Activated effector memory CD4-positive, alpha-beta T cell treated with anti-CD3 and anti-CD28 coated beads, Interleukin-2, amount 50 U/mL, for 16 hours (primary cell): ENCODE data around the gene WDR19.
"Not testable (repeated sequence)": the region's sequence is repeated elsewhere in the genome, so short reads cannot be mapped to it uniquely, and the experiment has no call there.

Source experiments
- DNase-seq: peaks from one replicate; pipeline ENCODE4 v3.0.0-alpha.2; 2020

Gene WDR19

DNA sequence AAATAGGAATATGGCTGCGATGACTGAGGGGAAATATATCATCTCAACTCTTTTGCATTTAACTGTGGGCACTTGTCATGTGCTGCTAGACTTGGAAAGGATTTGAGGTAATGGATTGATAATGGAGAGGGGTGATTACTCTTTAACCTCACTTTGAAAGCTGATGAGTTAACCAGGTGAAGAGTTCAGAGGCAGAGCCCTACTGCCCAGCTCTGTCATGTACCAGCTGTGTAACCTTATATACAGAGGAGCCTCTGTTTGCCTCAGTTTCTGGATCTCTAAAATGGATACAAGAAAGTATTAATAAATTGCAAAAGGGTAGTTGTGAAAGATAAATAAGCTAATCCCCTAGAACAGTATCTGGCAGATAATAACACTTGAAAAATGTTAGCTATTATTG lies 51.5 kb downstream of the WDR19 start:
- DNase-seq = no peak

DNA sequence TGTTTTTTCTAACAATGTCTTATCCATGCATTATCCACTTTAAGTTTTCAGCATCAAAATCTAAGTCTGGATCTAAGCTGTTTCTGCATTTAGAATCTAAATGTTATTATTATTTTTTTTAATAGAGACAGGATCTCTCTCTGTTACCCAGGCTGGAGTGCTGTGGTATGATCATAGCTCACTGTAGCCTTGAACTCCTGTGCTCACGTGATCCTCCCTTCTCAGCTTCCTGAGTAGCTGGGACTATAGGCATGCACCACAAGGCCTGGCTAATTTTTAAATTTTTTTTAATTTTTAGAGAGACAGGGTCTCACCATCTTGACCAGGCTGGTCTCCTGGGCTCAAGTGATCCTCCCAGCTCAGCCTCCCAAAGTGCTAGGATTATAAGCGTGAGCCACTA lies 52.7 kb downstream of the WDR19 start:
- no peak for DNase-seq

DNA sequence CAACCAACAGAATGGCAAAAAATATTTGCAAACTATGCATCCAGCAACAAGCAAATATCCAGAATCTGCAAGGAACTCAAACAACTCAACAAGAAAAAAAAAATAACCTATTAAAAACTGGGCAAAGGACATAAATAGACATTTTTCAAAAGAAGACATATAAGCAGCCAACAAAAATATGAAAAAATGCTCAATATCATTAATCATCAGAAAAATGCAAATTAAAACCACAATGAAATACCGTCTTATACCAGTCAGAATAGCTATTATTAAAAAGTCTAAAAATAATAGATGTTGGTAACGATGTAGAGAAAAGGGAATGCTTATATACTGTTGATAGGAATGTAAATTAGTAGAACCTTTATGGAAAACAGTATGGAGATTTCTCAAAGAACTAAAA lies 53.4 kb downstream of the WDR19 start:
- no peak for DNase-seq

GRCh38 chr4:39237179-39237578 lies 54.9 kb downstream of the WDR19 start:
- DNase-seq = no peak

GRCh38 chr4:39243462-39243861 lies 61.1 kb downstream of the WDR19 start:
- no peak for DNase-seq

GRCh38 chr4:39255266-39255665 lies 72.9 kb downstream of the WDR19 start:
- no peak for DNase-seq

DNA sequence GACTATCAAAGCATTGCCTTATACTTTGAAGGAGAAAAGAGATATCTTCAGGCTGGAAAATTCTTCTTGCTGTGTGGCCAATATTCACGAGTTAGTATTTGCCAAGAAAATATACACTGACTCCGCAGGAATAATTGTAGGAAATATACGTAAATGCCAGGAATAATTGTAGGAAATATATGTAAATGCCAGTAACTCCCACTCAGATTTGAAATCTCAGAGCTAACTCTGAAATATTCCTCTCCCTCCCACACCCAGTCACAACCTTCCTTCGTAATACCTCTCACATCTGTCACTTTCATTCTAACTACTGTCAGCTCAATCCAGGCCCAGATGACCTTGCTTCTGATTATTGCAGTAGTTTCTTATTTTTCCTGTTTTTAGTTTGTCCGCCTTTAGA lies 73.5 kb downstream of the WDR19 start:
- DNase-seq = no peak

DNA sequence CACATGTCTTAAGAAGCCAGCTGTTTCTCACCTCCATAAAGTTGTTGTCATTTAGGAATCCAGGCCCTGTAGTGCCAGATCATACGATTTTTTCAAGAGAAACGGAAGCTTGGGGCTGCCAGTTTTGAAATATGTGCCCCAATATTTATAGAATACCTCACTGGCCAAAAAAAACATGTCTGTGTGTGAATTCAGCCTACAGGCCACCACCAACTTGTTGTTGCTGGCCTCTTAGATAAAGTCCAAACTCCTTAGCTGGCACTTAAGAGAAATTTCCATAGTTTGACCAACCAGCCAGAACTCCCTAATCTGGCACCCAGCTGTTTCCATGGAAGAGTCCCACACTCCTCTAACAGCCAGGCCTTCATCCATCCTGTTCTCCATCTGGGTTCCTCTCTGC lies 74.1 kb downstream of the WDR19 start:
- DNase-seq = no peak

DNA sequence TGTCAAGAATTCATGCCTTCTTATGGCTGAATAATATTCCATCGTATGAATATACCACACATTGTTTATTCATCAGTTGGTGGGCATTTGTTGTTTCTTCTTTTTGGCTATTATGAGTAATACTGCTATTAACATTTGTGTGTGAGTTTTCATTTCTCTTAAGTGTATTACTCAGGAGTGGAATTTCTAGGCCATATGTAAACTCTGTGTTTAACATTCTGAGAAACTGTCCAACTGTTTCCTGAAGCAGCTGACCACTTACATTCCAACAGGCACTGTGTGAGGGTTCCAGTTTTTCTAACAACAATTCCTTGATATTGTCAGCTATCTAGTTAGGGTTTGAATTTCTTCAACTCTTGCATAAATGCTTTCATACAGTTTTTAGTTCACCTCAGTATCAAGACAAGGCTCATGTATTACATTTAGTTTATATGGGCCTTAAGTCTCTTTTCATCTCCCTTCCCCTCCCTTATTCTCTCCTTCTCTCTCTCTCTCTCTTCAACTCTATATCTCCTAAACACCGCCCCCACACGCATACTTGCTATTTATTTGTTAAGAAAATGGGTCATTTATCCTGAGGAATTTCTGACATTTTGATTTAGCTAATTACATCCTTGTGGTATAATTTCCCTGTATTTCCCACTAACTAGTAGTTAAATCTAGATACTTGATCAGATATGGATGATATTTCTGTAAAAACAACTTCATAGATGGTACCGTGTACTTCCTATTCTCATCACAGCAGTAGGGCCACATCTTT lies 77.4 kb downstream of the WDR19 start:
- DNase-seq = no peak

DNA sequence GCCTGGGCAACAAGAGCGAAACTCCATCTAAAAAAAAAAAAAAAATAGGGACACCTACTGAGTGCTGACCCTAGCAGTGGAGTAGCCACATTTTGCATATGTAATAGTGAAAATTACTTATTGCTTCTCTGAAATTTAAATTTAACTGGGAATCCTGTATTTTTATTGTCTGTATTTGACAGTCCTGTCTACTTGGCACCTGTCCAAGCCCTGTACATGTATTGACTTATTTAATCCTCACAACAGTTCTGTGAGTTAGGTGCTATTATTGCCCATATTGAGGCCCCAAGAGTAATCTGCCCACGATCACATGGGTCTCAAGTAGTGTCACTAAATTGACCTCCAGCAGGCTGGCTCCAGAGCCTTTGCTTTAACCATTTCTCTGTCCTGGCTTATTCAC lies 81.6 kb downstream of the WDR19 start:
- DNase-seq = no peak

- no peak for DNase-seq
These were observed 92.2 kb downstream of the WDR19 start for GRCh38 chr4:39274503-39274902.

DNA sequence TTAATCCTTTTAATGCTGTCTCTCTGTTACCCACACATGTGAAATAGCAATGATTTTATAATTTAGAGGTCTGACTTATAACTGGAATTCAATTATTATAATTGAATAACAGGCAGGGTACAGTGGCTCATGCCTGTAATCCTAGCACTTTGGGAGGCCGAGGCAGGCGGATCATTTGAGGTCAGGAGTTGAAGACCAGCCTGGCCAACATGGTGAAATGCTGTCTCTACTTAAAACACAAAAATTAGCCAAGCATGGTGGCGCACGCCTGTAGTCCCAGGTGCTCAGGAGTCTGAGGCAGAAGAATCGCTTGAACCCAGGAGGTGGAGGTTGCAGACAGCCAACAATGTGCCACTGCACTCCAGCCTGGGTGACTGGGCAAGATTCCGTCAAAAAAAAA lies 95.3 kb downstream of the WDR19 start:
- DNase-seq = not testable (repeated sequence)

GRCh38 chr4:39278476-39278875 lies 96.1 kb downstream of the WDR19 start:
- DNase-seq = no peak

- no peak for DNase-seq
These were observed 97.1 kb downstream of the WDR19 start for GRCh38 chr4:39279416-39279815.

DNA sequence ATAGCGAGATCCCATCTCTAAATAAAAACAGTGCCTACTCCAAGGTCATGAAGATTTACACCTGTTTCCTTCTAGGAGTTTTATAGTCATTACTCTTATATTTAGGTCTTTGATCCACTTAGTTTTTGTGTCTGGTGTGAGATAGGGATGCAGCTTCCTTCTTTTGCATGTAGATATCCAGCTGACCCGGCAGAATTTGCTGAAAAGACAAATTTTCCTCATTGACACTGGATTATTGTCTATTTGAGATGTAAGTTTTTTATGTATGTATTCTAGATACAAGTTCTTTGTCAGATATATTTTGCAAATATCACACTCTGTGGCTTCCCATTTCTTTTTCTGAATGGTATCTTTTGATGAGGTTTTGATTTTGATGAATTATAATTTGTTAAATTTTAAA lies 98.4 kb downstream of the WDR19 start:
- no peak for DNase-seq

DNA sequence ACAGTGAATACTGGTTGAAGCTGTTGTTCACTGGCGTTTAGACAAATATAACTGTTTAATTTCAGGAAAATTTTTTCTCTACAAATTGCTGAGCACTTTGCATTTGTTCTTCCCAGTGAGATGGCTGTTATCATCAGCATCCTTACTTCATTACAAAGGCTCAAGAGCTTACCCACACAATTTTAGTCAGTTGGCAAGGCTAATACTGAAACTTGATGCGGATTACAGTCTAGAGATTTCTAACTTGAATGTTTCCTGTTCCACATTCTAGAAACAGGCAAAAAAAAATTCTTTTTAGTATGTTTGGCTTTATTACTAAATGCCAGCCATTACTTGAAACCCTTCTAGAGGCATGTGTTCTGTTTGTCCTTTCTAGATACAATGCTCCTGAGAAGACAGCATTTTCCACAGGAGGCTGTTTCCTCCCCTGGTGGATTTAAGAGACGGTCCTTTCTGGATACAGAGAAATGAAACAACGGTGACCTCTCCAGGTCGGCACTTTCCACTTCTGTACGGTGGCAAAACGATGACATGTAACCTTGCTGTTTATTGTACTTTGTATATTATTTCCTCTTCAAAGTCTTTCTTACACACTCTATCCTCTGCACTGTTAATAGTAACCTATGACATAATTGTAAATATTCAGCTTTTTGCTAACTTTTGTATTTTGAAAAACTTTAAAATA lies 102.9 kb downstream of the WDR19 start:
- no peak for DNase-seq

DNA sequence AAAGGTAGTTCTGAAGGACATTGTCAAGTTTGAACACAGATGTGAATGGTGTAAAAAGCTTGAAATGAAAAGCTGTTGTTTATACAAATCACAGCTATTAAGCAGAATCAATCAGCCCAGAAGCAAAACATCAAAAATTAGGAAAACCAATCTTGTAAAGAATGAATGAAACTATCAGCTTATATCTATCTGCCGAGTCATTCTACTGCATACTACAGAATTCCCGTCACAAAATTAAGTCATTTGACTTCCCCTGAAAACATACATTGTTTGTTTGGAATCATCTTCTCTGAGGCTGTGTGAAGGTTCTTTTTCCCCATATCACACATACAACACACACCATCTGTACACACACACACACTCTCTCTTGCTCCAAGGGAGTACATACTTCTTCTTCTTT lies 103.5 kb downstream of the WDR19 start:
- DNase-seq = no peak

DNA sequence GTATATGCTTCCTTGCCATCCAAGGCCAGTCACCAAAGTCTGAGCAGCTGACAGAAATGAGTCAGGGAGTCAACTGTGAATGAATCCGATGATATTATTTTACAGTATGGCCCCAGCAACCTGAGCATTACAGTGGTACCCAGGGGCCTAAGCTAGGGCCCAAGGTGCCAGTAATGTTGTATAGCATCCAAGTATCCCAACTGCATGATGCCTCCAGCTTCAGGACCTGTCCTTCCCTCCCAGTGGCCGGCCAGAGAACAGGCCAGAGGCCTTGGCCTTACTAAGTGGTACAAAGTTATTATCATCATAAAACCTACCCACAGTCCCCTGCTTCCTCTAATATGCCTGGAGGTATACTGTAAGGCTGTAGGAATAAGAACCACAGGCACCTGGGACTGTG lies 103.9 kb downstream of the WDR19 start:
- DNase-seq = no peak

DNA sequence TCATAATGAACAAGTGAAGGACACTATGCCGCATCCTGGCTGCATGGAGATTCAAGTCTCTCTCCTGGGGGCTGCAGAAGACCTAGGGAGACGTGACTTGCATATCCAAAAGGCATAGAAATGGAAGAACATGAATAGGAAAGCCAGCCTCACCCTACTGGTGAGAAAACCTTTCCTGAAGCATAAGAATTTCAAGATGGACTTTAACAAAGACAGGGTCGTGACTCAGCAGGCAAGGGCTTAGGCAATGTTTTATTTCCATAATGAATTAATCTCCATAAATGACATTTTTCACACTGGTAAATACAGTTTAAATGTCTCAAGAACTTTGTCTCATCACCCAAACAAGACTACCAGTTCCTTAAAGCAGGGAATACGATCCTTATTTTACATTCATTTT lies 104.9 kb downstream of the WDR19 start:
- no peak for DNase-seq

- no peak for DNase-seq
These were observed 109.4 kb downstream of the WDR19 start for GRCh38 chr4:39291686-39292085.

GRCh38 chr4:39292433-39292832 lies 110.1 kb downstream of the WDR19 start:
- not testable (repeated sequence) for DNase-seq

DNA sequence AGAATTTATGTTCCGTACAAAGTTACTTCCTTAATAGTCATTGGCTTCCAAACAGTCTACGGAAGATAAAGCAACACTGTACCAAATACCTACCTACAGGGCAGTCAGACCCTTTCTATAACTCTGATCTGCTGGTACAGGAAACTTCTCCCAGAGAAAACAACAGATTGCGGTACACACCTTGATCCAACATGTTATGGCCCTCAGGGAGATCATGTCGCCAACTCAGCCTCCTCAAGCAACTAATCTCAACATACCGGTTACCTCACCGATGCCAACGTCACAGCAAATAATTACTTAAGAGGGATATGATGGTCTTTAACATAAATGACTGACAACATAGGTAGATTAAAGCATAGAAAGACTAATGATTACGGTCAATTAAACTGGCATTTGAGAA lies 113.5 kb downstream of the WDR19 start:
- no peak for DNase-seq

DNA sequence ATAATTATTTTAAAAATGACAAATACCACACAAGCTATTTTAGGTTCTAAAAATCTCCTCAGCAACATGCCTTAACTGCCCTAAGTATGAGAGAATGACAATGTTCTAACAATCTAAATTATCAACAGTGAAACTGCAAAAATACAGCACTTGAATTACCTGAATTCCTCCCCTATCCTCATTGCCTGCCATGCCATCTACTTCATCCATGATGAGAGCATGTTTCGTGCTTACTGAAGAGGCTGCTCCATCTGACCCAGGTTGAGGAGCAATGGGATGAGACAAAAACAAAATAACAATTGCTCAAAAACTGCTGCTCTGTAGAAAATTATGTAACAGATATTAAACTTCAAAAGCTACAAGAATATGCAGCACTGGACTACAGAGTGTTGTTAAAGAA lies 120.6 kb downstream of the WDR19 start:
- DNase-seq = no peak

DNA sequence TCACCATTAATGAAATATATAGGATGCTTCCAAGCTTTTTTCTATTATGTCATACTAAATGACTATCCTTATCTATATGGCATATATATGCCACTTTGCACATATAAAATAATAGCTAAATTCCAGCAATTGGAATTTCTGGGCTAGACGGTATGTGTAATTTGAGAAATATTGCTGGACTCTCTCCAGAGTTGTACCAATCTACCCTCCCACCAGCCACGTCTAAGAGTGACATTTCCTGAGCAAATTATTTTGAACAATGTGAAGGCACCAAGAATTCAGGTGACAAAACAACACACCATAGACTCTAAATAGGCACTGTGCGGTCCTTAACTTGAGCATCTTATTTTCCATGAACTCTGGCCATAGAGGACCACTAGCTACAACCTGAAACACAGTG lies 121.5 kb downstream of the WDR19 start:
- no peak for DNase-seq

DNA sequence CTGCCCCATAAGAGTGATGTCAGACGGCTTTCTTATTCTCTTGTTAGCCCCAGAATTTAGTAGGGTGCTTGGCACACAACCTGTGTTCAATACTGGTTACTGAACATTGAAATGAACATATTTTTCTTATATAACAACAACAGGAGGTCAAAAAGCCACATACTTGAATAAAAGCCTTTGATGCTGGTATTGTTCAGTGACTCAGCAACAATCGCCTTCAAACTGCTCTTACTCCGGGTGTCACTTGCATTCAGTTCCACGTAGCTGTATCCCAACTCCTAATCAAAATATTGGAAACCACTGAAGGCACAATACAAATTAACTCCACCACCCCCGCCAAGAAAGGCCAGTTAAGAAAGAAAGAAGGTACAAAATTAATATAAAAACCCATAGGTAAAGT lies 122.3 kb downstream of the WDR19 start:
- no peak for DNase-seq
